WTC11 (cell line): ENCODE measurements around the gene CNDP1. TPM values are rescaled to one million over a fixed set of nuclear protein-coding genes. Genes with fewer than 3 reads are reported as not detected.
A peak's percentile ranks its signal among the peaks of the same experiment; 100 is the strongest.

Experiments
- ATAC-seq: fragments of 200-7000 bp; cut with Tn5 transposase; 2 replicates; pipeline ENCODE4 v1.10.0; 2021; ENCODE audit warnings: mild to moderate bottlenecking, moderate library complexity
- CTCF ChIA-PET: fragments of 300-600 bp; sonication (Branson Sonifier 250); formaldehyde crosslinking; loops from one replicate; lab custom pipeline; 2021; ENCODE audit warnings: antibody characterized with exemption; lab: Charles Lee
- POLR2A ChIA-PET: fragments of 350-600 bp; sonication (Branson Sonifier 250); formaldehyde crosslinking; loops from one replicate; lab custom pipeline; 2021; ENCODE audit warnings: antibody characterized with exemption; lab: Charles Lee
- DNase-seq: peaks from one replicate; pipeline ENCODE4 v3.0.0; 2021; ENCODE audit warnings: low spot score
- H3K27ac Mint-ChIP-seq: 2 replicates; pipeline ENCODE4 v1.8.0; 2021; ENCODE audit warnings: mixed read lengths
- H3K27me3 Mint-ChIP-seq: 2 replicates; pipeline ENCODE4 v1.8.0; 2021; ENCODE audit warnings: low read depth, mild to moderate bottlenecking, moderate library complexity, mixed read lengths
- H3K36me3 Mint-ChIP-seq: 2 replicates; pipeline ENCODE4 v1.8.0; 2021; ENCODE audit warnings: mixed read lengths
- H3K4me1 Mint-ChIP-seq: 2 replicates; pipeline ENCODE4 v1.8.0; 2022; ENCODE audit warnings: mixed read lengths
- H3K4me3 Mint-ChIP-seq: 2 replicates; pipeline ENCODE4 v1.8.0; 2021; ENCODE audit warnings: mild to moderate bottlenecking, moderate library complexity, mixed read lengths
- H3K9me3 Mint-ChIP-seq: 2 replicates; pipeline ENCODE4 v1.8.0; 2021; ENCODE audit warnings: mixed read lengths
- ATF3 ChIP-seq: sonication (generic); formaldehyde crosslinking; conservative IDR thresholded peaks from 2 replicates; pipeline ENCODE4 v1.8.1; 2022; ENCODE audit warnings: mild to moderate bottlenecking, missing genetic modification reagents
- CBFB ChIP-seq: sonication (generic); formaldehyde crosslinking; IDR thresholded peaks from 2 replicates; pipeline ENCODE4 v1.8.1; 2022; ENCODE audit warnings: mild to moderate bottlenecking, low read depth, missing genetic modification reagents
- CREB1 ChIP-seq: sonication (generic); formaldehyde crosslinking; IDR thresholded peaks from 2 replicates; pipeline ENCODE4 v1.8.0; 2023; ENCODE audit warnings: mild to moderate bottlenecking, missing genetic modification reagents
- EMX1 ChIP-seq: fragments of 250-450 bp; sonication (Bioruptor Pico); IDR thresholded peaks from 2 replicates; pipeline ENCODE4 v1.8.0; 2021; ENCODE audit warnings: mild to moderate bottlenecking
- ESRRA ChIP-seq: sonication (generic); formaldehyde crosslinking; IDR thresholded peaks from 2 replicates; pipeline ENCODE4 v1.8.1; 2022; ENCODE audit warnings: mild to moderate bottlenecking, missing genetic modification reagents, borderline replicate concordance
- ETV6 ChIP-seq: sonication (generic); formaldehyde crosslinking; IDR thresholded peaks from 2 replicates; pipeline ENCODE4 v1.8.1; 2022; ENCODE audit warnings: mild to moderate bottlenecking, missing genetic modification reagents
- FOXP1 ChIP-seq: sonication (generic); formaldehyde crosslinking; IDR thresholded peaks from 2 replicates; pipeline ENCODE4 v1.8.0; 2022; ENCODE audit warnings: missing genetic modification reagents, mild to moderate bottlenecking, moderate library complexity, borderline replicate concordance
- GRHL2 ChIP-seq: fragments of 250-450 bp; sonication (Bioruptor Pico); IDR thresholded peaks from 2 replicates; pipeline ENCODE4 v1.8.0; 2022; ENCODE audit warnings: mild to moderate bottlenecking, moderate library complexity; ENCODE audit not compliant: insufficient replicate concordance, severe bottlenecking
- JUN ChIP-seq: sonication (generic); formaldehyde crosslinking; IDR thresholded peaks from 2 replicates; pipeline ENCODE4 v1.8.0; 2023; ENCODE audit warnings: mild to moderate bottlenecking, missing genetic modification reagents
- MXD4 ChIP-seq: fragments of 250-450 bp; sonication (Bioruptor Pico); IDR thresholded peaks from 2 replicates; pipeline ENCODE4 v1.8.0; 2021; ENCODE audit warnings: mild to moderate bottlenecking, moderate library complexity, borderline replicate concordance
- MYBL2 ChIP-seq: sonication (generic); formaldehyde crosslinking; IDR thresholded peaks from 2 replicates; pipeline ENCODE4 v1.8.1; 2023; ENCODE audit warnings: mild to moderate bottlenecking, moderate library complexity, missing genetic modification reagents
- OVOL2 ChIP-seq: fragments of 250-450 bp; sonication (Bioruptor Pico); IDR thresholded peaks from 2 replicates; pipeline ENCODE4 v1.9.0; 2021; ENCODE audit warnings: mild to moderate bottlenecking, borderline replicate concordance
- RELA ChIP-seq: sonication (generic); formaldehyde crosslinking; IDR thresholded peaks from 2 replicates; pipeline ENCODE4 v1.8.1; 2022; ENCODE audit warnings: missing genetic modification reagents, mild to moderate bottlenecking, borderline replicate concordance
- RORB ChIP-seq: fragments of 250-450 bp; sonication (Bioruptor Pico); IDR thresholded peaks from 2 replicates; pipeline ENCODE4 v1.9.0; 2021; ENCODE audit warnings: mild to moderate bottlenecking
- SMAD4 ChIP-seq: sonication (generic); formaldehyde crosslinking; IDR thresholded peaks from 2 replicates; pipeline ENCODE4 v1.8.0; 2022; ENCODE audit warnings: mild to moderate bottlenecking, missing genetic modification reagents
- SOX15 ChIP-seq: fragments of 250-450 bp; sonication (Bioruptor Pico); IDR thresholded peaks from 2 replicates; pipeline ENCODE4 v1.9.0; 2021; ENCODE audit warnings: mild to moderate bottlenecking
- TEAD4 ChIP-seq: sonication (generic); formaldehyde crosslinking; IDR thresholded peaks from 2 replicates; pipeline ENCODE4 v1.8.0; 2022; ENCODE audit warnings: mild to moderate bottlenecking, missing genetic modification reagents
- ZNF263 ChIP-seq: sonication (generic); formaldehyde crosslinking; IDR thresholded peaks from 2 replicates; pipeline ENCODE4 v1.8.1; 2022; ENCODE audit warnings: low read depth, mild to moderate bottlenecking, moderate library complexity, missing genetic modification reagents
- ZNF416 ChIP-seq: fragments of 250-450 bp; sonication (Bioruptor Pico); IDR thresholded peaks from 2 replicates; pipeline ENCODE4 v1.9.0; 2021; ENCODE audit warnings: mild to moderate bottlenecking, inconsistent platforms
- ZNF671 ChIP-seq: fragments of 250-450 bp; sonication (Bioruptor Pico); IDR thresholded peaks from 2 replicates; pipeline ENCODE4 v1.8.0; 2021; ENCODE audit warnings: mild to moderate bottlenecking
- total RNA-seq: library from RNA; stranded (reverse); gene quantifications from 3 replicates; pipeline ENCODE4 v1.2.3, GENCODE V29; 2021
- TF ChIP-seq, protein P1 (sequence below): sonication (generic); formaldehyde crosslinking; IDR thresholded peaks from 2 replicates; pipeline ENCODE4 v1.8.1; 2023; ENCODE audit warnings: mild to moderate bottlenecking, missing genetic modification reagents, moderate library complexity
- TF ChIP-seq, protein P2 (sequence below): sonication (generic); formaldehyde crosslinking; IDR thresholded peaks from 2 replicates; pipeline ENCODE4 v1.8.1; 2022; ENCODE audit warnings: mild to moderate bottlenecking, moderate library complexity, missing genetic modification reagents
- TF ChIP-seq, protein P3 (sequence below): sonication (generic); formaldehyde crosslinking; IDR thresholded peaks from 2 replicates; pipeline ENCODE4 v1.8.1; 2022; ENCODE audit warnings: low read depth, missing genetic modification reagents, borderline replicate concordance
- TF ChIP-seq, protein P4 (sequence below): sonication (generic); formaldehyde crosslinking; IDR thresholded peaks from 2 replicates; pipeline ENCODE4 v1.8.1; 2023; ENCODE audit warnings: mild to moderate bottlenecking, missing genetic modification reagents, moderate library complexity

Gene CNDP1
- total RNA-seq, 1 experiment from 2014 or later = 0.28 TPM

DNA sequence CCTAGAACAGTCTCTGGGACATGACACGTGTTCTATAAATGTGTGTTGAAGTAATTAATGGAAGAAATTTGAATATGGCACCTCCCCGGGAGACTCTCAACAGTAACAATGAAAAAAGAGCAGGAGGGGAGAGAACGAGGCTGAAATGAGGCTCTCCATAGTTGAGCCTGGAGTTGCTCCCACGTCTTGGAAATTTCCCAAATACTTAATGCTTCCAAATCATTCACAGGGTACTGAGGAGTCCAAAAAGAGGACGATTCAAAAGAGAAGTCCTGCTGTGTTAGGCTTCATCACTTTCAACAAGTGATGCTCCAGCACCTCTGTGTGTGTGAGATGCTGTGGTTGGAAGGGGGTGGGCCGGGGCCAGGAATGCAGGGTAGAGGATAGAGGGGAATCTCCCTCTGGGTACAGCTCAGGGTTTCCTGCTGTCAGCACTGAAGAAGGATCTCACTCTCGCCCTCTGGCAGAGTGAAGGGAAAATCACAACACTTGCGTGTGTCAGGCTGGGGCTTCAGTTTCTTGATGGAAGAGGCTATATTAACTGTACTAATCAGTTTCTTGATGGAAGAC, 45.3 kb downstream of the CNDP1 start:
- POLR2A ChIA-PET = no interaction called here
- H3K9me3 Mint-ChIP-seq = no peaks in the 10 kb centered on the region

GRCh38 chr18:74582642-74583041, 48.3 kb downstream of the CNDP1 start:
- H3K27ac Mint-ChIP-seq = no peak overlapping the region
- CTCF ChIA-PET = no interaction called here
- TF ChIP-seq ZNF416 (no peak), ESRRA (CRISPR knock-in tag) (no peak), CBFB (no peak), EMX1 (CRISPR knock-in tag) (no peak), ETV6 (no peak), SOX15 (CRISPR knock-in tag) (no peak), OVOL2 (no peak)
- TF ChIP-seq, protein P1, sequence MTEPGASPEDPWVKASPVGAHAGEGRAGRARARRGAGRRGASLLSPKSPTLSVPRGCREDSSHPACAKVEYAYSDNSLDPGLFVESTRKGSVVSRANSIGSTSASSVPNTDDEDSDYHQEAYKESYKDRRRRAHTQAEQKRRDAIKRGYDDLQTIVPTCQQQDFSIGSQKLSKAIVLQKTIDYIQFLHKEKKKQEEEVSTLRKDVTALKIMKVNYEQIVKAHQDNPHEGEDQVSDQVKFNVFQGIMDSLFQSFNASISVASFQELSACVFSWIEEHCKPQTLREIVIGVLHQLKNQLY (CRISPR knock-in tag) = no peak
- TF ChIP-seq, all 79 proteins: peak for 0

More for the DNA sequence above, 45.3 kb downstream of the CNDP1 start:
- TF ChIP-seq ZNF416 (0 out of 2 replicates have a peak, but pooled peaks have one; percentile 47), RORB (no peak)
- peaks cover 22% of the 10 kb centered on the region for H3K4me1 Mint-ChIP-seq
- ATAC-seq (peak; percentile 96), DNase-seq (peak; percentile 35)
- no peaks in the 10 kb centered on the region for H3K36me3 Mint-ChIP-seq
- H3K4me3 Mint-ChIP-seq = peak overlapping the region; percentile 24
- peaks cover 4% of the 10 kb centered on the region for H3K27me3 Mint-ChIP-seq
- CTCF ChIA-PET = interaction anchor here (0.6 to 1.4 kb wide), 4 partner anchors 11 to 714 kb away, joined by 3 to 11 read pairs (median 3); no protein-coding TSS in a partner anchor
- no peak overlapping the region for H3K27ac Mint-ChIP-seq

GRCh38 chr18:74587441-74587840, 53.1 kb downstream of the CNDP1 start:
- ChIA-PET CTCF (no interaction called here), POLR2A (no interaction called here)
- Mint-ChIP-seq H3K4me3 (no peak overlapping the region), H3K27ac (no peak overlapping the region), H3K4me1 (no peaks in the 10 kb centered on the region), H3K9me3 (no peaks in the 10 kb centered on the region), H3K27me3 (peaks cover 7% of the 10 kb centered on the region; the same call in 1 of the 2 replicates), H3K36me3 (no peaks in the 10 kb centered on the region)
- no peak for TF ChIP-seq CREB1
- TF ChIP-seq MXD4 (CRISPR knock-in tag) = no peak
- ATAC-seq = no peak
- DNase-seq = no peak

More at GRCh38 chr18:74582642-74583041, 48.3 kb downstream of the CNDP1 start:
- Mint-ChIP-seq H3K4me1 (peaks cover 13% of the 10 kb centered on the region), H3K9me3 (no peaks in the 10 kb centered on the region), H3K4me3 (no peak overlapping the region), H3K27me3 (peaks cover 7% of the 10 kb centered on the region), H3K36me3 (no peaks in the 10 kb centered on the region)
- ATAC-seq = no peak
- no peak for DNase-seq
- POLR2A ChIA-PET = no interaction called here

DNA sequence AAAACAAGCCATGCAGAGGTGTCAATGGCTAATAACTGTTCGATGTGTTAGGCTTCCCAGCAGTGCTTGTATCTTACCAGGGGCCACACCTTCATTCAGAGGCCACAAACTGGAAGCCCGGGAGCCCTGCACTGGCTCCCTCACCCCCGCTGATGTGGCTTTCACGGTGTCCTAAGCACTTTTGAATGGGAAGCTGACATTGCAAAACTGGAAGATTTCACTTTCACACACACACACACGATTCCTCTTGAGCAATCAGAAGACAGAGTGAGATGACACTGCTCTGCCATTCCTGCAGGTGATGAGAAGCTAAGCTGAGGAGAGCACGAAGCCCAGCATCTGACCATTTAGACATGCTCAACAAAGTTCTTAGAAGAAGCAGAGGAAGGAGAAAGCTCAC, 54.7 kb downstream of the CNDP1 start:
- H3K27me3 Mint-ChIP-seq = peaks cover 7% of the 10 kb centered on the region; the same call in 1 of the 2 replicates
- CTCF ChIA-PET = interaction anchor here (0.9 kb wide), 1 partner anchor 37 kb away, joined by 3 read pairs; no protein-coding TSS in a partner anchor
- TF ChIP-seq SMAD4 (CRISPR knock-in tag) (no peak), ATF3 (CRISPR knock-in tag) (no peak)
- H3K4me1 Mint-ChIP-seq = no peaks in the 10 kb centered on the region
- H3K9me3 Mint-ChIP-seq = no peaks in the 10 kb centered on the region
- no peak overlapping the region for H3K27ac Mint-ChIP-seq
- no peak for DNase-seq
- no peak overlapping the region for H3K4me3 Mint-ChIP-seq
- H3K36me3 Mint-ChIP-seq = no peaks in the 10 kb centered on the region
- POLR2A ChIA-PET = no interaction called here
- no peak for ATAC-seq

- Mint-ChIP-seq H3K36me3 (no peaks in the 10 kb centered on the region), H3K9me3 (no peaks in the 10 kb centered on the region), H3K4me1 (no peaks in the 10 kb centered on the region), H3K27ac (no peak overlapping the region), H3K27me3 (peaks cover 7% of the 10 kb centered on the region; the same call in 1 of the 2 replicates), H3K4me3 (no peak overlapping the region)
- POLR2A ChIA-PET = no interaction called here
- no peak for ATAC-seq
- CTCF ChIA-PET = interaction anchor here (0.9 to 1.1 kb wide), 2 partner anchors 10 to 38 kb away, joined by 3 read pairs; no protein-coding TSS in a partner anchor
- DNase-seq = no peak
- TF ChIP-seq ZNF263 (CRISPR knock-in tag) = no peak
- TF ChIP-seq TEAD4 = no peak
- TF ChIP-seq ZNF671 (CRISPR knock-in tag) = no peak
- no peak for TF ChIP-seq RELA (CRISPR knock-in tag)
- TF ChIP-seq FOXP1 (CRISPR knock-in tag) = no peak
- no peak for TF ChIP-seq JUN (CRISPR knock-in tag)
- TF ChIP-seq MYBL2 (CRISPR knock-in tag) = no peak
- TF ChIP-seq, protein P2, sequence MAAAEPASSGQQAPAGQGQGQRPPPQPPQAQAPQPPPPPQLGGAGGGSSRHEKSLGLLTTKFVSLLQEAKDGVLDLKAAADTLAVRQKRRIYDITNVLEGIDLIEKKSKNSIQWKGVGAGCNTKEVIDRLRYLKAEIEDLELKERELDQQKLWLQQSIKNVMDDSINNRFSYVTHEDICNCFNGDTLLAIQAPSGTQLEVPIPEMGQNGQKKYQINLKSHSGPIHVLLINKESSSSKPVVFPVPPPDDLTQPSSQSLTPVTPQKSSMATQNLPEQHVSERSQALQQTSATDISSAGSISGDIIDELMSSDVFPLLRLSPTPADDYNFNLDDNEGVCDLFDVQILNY (CRISPR knock-in tag) = no peak
- TF ChIP-seq, protein P3, sequence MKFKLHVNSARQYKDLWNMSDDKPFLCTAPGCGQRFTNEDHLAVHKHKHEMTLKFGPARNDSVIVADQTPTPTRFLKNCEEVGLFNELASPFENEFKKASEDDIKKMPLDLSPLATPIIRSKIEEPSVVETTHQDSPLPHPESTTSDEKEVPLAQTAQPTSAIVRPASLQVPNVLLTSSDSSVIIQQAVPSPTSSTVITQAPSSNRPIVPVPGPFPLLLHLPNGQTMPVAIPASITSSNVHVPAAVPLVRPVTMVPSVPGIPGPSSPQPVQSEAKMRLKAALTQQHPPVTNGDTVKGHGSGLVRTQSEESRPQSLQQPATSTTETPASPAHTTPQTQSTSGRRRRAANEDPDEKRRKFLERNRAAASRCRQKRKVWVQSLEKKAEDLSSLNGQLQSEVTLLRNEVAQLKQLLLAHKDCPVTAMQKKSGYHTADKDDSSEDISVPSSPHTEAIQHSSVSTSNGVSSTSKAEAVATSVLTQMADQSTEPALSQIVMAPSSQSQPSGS (CRISPR knock-in tag) = no peak
- TF ChIP-seq, protein P4, sequence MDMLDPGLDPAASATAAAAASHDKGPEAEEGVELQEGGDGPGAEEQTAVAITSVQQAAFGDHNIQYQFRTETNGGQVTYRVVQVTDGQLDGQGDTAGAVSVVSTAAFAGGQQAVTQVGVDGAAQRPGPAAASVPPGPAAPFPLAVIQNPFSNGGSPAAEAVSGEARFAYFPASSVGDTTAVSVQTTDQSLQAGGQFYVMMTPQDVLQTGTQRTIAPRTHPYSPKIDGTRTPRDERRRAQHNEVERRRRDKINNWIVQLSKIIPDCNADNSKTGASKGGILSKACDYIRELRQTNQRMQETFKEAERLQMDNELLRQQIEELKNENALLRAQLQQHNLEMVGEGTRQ (CRISPR knock-in tag) = no peak
- no peak for TF ChIP-seq CREB1
- no peak for TF ChIP-seq GRHL2
Observed at GRCh38 chr18:74589811-74590210, 55.5 kb downstream of the CNDP1 start.
